Left renal pelvis (tissue), 4 donors: ENCODE measurements around the gene SNX20. TPM values are rescaled to one million over a fixed set of nuclear protein-coding genes. Genes with fewer than 3 reads are reported as not detected.

Source experiments
- DNase-seq, 4 donors: peaks; one replicate each; pipeline ENCODE4 v3.0.0-alpha.2; 2013; ENCODE audit warnings: low read depth in 4 of 4, low spot score in 3 of 4
- polyA plus RNA-seq, 4 donors: library from polyadenylated mRNA; unstranded; fragments of 120-200 nt; gene quantifications; one replicate each; pipeline ENCODE4 v1.2.1, GENCODE V29; 2013; ENCODE audit not compliant: insufficient read length in 4 of 4

SNX20 gene
- polyA plus RNA-seq, 4 donors, result 0.46 to 0.81 (median 0.61) TPM

- DNase-seq, result no peak
These were observed 42.1 kb downstream of the SNX20 start for GRCh38 chr16:50638816-50639670.

DNA sequence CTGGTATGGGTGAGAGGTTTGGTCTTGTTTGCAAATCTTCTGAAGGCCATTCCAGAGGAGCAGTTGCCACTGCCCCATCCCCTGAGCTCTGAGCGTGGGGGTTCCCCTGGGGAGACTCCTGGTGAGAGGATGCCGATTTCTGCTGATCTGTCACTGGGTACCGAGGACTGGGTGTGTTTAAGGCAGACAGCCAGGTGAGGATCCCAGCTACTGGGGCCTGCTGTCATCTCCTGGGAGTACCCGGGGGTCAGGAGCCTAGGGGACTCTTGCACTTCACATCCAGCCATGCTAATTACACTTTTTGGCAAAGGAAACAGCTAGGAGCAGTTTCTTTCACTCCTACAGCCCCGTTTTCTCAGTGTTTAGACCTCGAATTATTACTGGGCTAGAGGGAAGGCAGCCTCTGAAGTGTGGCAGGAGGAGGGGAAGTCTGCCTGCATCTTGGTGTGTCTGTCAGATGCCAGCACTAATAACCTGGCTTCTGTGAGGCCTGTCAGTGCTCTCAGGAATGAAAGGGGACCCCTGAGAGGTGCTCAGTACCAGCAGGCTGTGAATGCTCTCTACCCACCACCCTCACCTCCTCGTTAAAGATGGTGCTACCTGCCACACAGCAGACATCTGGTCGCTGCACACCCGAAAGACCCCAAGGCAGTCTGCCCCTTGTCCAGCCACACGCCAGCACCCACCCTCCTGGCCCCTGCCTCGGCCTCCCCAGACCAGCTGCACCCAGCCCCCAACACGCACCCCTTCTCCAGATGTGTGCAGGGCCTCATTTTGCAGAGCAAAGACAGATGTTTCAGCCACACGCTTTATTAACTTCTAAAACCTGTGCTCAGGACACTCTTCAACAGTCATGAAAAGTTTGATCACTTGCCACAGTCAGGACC, 43.2 kb downstream of the SNX20 start:
- DNase-seq, result no peak

DNA sequence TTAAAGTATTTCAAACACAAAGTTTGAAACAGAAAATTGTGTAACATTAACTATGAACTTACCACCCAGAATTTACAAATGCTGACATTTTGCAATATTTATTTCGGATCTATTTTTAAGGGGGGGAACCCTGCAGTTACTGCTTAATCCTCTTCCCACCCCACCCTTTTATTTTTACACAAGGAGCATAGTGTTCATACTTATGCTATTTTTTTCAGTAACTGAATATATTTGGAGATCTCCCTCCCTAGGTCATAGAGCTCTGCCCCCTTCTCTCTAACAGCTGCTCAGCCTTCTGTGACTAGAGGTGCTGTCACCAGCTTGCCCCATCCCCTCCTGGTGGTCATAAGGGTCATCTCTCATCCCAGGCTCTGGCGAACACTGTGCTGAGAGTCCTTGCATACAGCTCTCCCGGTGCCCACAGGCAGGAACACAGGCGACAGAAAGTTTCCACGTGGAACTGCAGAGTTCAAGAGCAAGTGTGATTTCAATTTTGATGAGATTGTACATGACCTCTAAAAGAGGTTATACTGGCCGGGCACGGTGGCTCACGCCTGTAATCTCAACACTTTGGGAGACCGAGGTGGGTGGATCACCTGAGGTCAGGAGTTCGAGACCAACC, 44.2 kb downstream of the SNX20 start:
- DNase-seq, result no peak

GRCh38 chr16:50635505-50636392, 45.4 kb downstream of the SNX20 start:
- DNase-seq, result no peak

- DNase-seq, result no peak
These were observed 46.2 kb downstream of the SNX20 start for GRCh38 chr16:50634947-50635346.

DNA sequence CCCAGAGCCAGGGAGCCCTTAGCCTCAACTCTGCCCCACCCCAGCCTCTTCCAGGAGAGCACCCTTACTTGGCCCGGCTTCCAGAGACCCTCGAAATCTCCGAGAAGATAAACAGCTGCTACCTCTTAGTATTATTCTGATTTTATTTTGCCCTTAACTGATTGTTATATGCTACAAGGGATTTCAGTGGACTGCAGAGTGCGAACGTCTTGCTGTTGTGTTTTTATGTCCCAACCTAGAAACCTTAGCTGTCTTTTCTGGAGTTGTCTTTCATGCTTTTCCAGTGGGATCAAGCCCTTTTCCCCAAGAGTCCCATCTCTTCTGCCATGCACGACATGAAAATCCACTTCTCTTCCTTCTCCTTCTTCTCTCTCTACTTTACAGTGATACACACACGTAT, 47.0 kb downstream of the SNX20 start:
- no peak for DNase-seq

DNA sequence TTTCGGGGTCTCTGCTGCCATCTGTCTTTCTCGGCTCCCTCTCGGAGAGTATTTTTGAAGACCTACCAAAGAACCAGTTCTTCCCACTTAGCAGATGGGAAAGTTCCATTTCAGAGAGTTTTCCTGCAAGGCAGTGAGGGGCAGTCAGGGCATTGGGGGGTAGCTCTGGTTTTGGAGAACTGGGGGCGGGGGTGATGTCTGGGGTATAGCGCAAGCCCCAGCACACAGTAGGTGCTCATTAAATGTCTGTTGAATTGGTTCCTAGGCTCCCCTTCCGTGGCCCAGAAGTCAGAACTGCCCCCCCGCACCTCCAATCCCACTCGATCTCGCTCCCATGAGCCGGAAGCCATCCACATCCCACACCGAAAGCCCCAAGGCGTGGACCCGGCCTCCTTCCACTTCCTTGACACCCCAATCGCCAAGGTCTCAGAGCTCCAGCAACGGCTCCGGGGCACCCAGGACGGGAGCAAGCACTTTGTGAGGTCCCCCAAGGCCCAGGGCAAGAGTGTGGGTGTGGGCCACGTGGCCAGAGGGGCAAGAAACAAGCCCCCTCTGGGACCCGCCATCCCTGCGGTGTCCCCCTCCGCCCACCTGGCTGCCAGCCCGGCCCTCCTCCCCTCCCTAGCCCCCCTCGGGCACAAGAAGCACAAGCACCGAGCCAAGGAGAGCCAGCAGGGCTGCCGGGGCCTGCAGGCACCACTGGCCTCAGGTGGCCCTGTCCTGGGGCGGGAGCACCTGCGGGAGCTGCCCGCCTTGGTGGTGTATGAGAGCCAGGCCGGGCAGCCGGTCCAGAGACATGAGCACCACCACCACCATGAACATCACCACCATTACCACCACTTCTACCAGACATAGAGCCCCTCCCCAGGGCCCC, 47.9 kb downstream of the SNX20 start:
- no peak for DNase-seq

DNA sequence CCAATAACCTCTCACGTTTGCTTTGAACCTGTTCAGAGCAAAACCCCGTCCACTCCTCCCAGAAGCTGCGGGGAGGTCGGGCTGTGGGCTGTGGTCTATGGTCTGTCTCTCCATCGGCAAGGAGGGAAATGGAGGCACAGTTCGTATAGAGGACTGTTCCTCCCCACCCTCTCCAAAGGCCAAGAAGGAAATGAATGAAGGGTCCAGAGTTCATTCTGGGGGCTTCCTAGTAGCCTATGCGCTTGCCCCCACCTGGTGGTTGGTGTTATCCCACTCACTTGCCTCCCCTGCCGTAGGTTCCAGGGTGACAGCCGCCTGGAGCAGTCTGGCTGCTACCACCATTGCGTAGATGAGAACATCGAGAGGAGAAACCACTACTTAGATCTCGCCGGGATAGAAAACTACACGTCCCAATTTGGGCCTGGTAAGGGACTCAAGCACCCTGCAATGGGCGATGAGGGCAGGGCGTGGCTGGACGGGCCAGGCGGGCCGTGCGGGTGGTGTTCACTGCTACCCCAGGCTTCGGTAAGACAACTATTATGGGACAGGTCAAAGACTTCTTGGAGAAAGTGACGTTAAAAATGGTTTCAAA, 49.0 kb downstream of the SNX20 start:
- DNase-seq, result no peak

- DNase-seq, result no peak
These were observed 49.7 kb downstream of the SNX20 start for GRCh38 chr16:50631249-50631984.

- no peak for DNase-seq
These were observed 50.6 kb downstream of the SNX20 start for GRCh38 chr16:50630394-50631020.

- DNase-seq, result no peak
These were observed 51.8 kb downstream of the SNX20 start for GRCh38 chr16:50629334-50629733.

DNA sequence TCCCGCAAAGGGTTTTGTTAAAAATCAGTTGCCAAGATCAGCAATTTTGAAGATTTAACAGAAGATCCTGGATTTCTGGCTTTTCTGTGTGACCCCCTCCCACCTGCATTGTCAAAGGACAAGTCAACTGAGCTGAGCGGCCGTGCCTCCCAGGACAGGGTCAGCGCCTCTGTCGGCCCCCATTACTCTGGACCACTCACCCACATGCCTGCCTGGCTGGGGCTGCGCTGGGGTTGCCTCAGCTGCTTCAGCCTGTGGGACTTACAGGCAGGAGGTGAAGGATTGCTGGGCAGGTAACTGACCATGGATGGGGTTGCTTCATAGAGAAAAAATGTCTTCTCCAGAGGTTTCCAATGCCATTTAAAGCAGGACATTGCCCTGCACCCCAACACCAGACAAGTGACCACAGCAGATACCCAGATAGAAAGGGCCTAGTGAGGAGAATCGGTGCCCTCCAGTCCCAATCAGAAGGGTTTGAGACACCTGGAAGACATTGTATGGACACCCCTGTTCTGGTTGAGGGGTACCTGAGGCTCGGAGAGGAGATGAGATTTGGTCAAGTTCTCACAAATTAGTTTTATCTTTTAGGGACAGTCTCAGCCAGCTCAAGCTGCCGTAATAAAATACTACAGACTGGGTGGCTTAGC, 52.8 kb downstream of the SNX20 start:
- DNase-seq, result no peak

DNA sequence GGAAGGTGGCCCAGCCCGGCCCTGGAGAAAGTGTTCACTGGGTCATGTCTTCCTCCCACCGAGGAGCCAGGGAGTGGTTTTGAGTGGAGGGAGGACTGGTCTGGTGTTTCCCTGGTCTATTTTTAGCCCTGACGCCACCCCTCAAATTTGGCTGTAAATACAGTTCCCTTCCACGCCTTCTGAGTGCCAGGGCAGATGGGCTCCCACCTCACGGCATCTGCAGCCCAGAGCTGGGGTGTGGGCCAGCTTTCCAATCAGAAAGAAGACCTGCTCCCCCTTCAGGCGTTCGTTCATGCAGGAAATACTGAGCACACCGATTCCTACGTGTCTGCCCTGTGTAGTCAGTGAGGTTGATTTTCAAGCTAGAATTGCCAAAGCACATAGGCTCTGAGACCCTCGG, 53.7 kb downstream of the SNX20 start:
- peak in 1 of 4 donors; percentile 45 for DNase-seq

DNA sequence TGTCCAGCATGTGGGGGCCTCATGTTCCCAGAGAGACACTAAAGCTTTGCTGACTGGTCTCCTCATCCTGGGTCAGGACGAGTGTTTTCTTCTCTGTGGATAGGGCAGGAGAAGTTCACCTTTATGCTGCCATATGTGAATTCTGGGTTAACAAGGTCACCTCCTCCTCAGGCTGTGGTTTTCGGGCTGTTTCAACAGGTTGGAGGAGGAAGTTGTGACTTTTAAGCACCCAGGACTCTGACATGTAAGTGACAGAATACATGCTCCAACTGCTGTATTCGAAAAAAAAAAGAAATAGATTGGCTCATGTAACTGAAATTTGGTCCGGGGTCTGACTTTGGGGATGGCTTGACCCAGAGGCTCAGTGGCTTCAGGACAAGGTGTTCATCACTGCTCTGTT, 54.2 kb downstream of the SNX20 start:
- DNase-seq, result no peak

GRCh38 chr16:50625374-50625773, 55.7 kb downstream of the SNX20 start:
- no peak for DNase-seq

GRCh38 chr16:50624449-50624970, 56.6 kb downstream of the SNX20 start:
- DNase-seq, result no peak
